HepG2 (cell line): ENCODE results near the gene FUOM. TPM values are rescaled to one million over a fixed set of nuclear protein-coding genes. Genes with fewer than 3 reads are reported as not detected.

ENCODE experiments used
- CHD4 ChIP-seq: fragments of 200-600 bp; sonication (generic); IDR thresholded peaks from 2 replicates; pipeline ENCODE4 v1.7.0; 2017; ENCODE audit warnings: mild to moderate bottlenecking, low read length, borderline replicate concordance
- FOSL1 ChIP-seq: sonication (generic); formaldehyde crosslinking; IDR thresholded peaks from 2 replicates; pipeline ENCODE4 v1.9.0; 2021; ENCODE audit warnings: missing genetic modification reagents, borderline replicate concordance
- GABPB1 ChIP-seq: IDR thresholded peaks from 2 replicates; pipeline ENCODE4 v1.6.1; 2016; ENCODE audit warnings: mild to moderate bottlenecking, missing genetic modification reagents, moderate library complexity, missing compliant biosample characterization
- HNF4A ChIP-seq: sonication (generic); formaldehyde crosslinking; IDR thresholded peaks from 2 replicates; pipeline ENCODE4 v1.4.0; 2020; ENCODE audit warnings: missing genetic modification reagents
- HOXA3 ChIP-seq: sonication (generic); formaldehyde crosslinking; IDR thresholded peaks from 2 replicates; pipeline ENCODE4 v1.5.0; 2020; ENCODE audit warnings: missing genetic modification reagents
- JARID2 ChIP-seq: sonication (generic); formaldehyde crosslinking; IDR thresholded peaks from 2 replicates; pipeline ENCODE4 v1.8.1; 2023; ENCODE audit warnings: missing genetic modification reagents, inconsistent platforms; ENCODE audit not compliant: insufficient replicate concordance
- KAT7 ChIP-seq: IDR thresholded peaks from 2 replicates; pipeline ENCODE4 v1.6.1; 2018; ENCODE audit warnings: borderline replicate concordance, missing compliant biosample characterization
- KDM2A ChIP-seq: sonication (generic); formaldehyde crosslinking; IDR thresholded peaks from 2 replicates; pipeline ENCODE4 v1.4.0; 2020; ENCODE audit warnings: low read depth, missing genetic modification reagents, borderline replicate concordance
- KDM3A ChIP-seq: IDR thresholded peaks from 2 replicates; pipeline ENCODE4 v1.6.1; 2018; ENCODE audit warnings: low read depth, missing compliant biosample characterization
- KMT2B ChIP-seq: IDR thresholded peaks from 2 replicates; pipeline ENCODE4 v1.6.1; 2016; ENCODE audit warnings: missing genetic modification reagents, missing compliant biosample characterization
- MBNL3 ChIP-seq: fragments of 250-450 bp; sonication (Bioruptor Pico); conservative IDR thresholded peaks from 2 replicates; pipeline ENCODE4 v1.8.0; 2022; ENCODE audit warnings: mild to moderate bottlenecking, inconsistent platforms
- RBM22 ChIP-seq: fragments of 200-400 bp; formaldehyde crosslinking; optimal IDR thresholded peaks from 2 replicates; pipeline ENCODE3; 2017; ENCODE audit warnings: mild to moderate bottlenecking, low read length, moderate library complexity
- SP2 ChIP-seq: sonication (generic); formaldehyde crosslinking; IDR thresholded peaks from 2 replicates; pipeline ENCODE4 v1.5.1; 2020; ENCODE audit warnings: mild to moderate bottlenecking, missing genetic modification reagents
- TCF7 ChIP-seq: sonication (generic); IDR thresholded peaks from 2 replicates; pipeline ENCODE4 v1.6.1; 2016; ENCODE audit warnings: antibody characterized with exemption, low read depth
- THAP11 ChIP-seq: IDR thresholded peaks from 2 replicates; pipeline ENCODE4 v1.6.1; 2016; ENCODE audit warnings: missing biosample characterization, missing genetic modification reagents
- ZNF136 ChIP-seq: sonication (generic); formaldehyde crosslinking; IDR thresholded peaks from 2 replicates; pipeline ENCODE4 v1.8.1; 2022; ENCODE audit warnings: low read depth, mild to moderate bottlenecking, moderate library complexity, missing genetic modification reagents
- ZNF225 ChIP-seq: sonication (generic); formaldehyde crosslinking; IDR thresholded peaks from 2 replicates; pipeline ENCODE4 v1.4.0; 2020; ENCODE audit warnings: mild to moderate bottlenecking, missing genetic modification reagents
- ZNF326 ChIP-seq: sonication (generic); formaldehyde crosslinking; IDR thresholded peaks from 2 replicates; pipeline ENCODE4 v1.4.0; 2020; ENCODE audit warnings: missing genetic modification reagents, borderline replicate concordance
- polyA plus RNA-seq, 8 experiments: library from polyadenylated mRNA; depleted of rRNA in 3 of 8; stranded (reverse) in 7 of 8; unstranded in 1 of 8; fragments of >200 nt; fragmentation: Illumina TruSeq in 4 of 8; extraction: Trizol in 4 of 8; gene quantifications; 2 replicates each; pipeline versions ENCODE4 v1.2.1 to v1.2.3, GENCODE V29; 2011 to 2016; ENCODE audit warnings: low read depth in 4 of 8, missing spikeins in 1 of 8, mixed read lengths in 1 of 8; ENCODE audit not compliant: insufficient read depth in 1 of 8
- total RNA-seq, 5 experiments: library from RNA; depleted of rRNA; stranded (reverse); fragments of >200 nt; fragmentation: Illumina TruSeq; extraction: Trizol; gene quantifications; 2 replicates each; pipeline ENCODE4 v1.2.3, GENCODE V29; 2016; ENCODE audit warnings: low read depth in 1 of 5
- TF ChIP-seq, protein P1 (sequence below): sonication (generic); formaldehyde crosslinking; IDR thresholded peaks from 2 replicates; pipeline ENCODE4 v1.5.1; 2020; ENCODE audit warnings: mild to moderate bottlenecking, missing genetic modification reagents, moderate library complexity
- TF ChIP-seq, protein P2 (sequence below): sonication (generic); formaldehyde crosslinking; IDR thresholded peaks from 2 replicates; pipeline ENCODE4 v1.5.1; 2020; ENCODE audit warnings: missing genetic modification reagents, mild to moderate bottlenecking, borderline replicate concordance
- TF ChIP-seq, protein P3 (sequence below): sonication (generic); formaldehyde crosslinking; conservative IDR thresholded peaks from 2 replicates; pipeline ENCODE4 v1.8.1; 2023; ENCODE audit warnings: missing genetic modification reagents
- TF ChIP-seq, protein P4 (sequence below): sonication (generic); formaldehyde crosslinking; IDR thresholded peaks from 2 replicates; pipeline ENCODE4 v1.4.0; 2020; ENCODE audit warnings: missing genetic modification reagents

FUOM gene
- total and polyA plus RNA-seq, 2 of the 13 experiments (the other 11 are each of a cell fraction or from before 2014, with no cell fraction given), result 27.5 to 60.4 TPM

DNA sequence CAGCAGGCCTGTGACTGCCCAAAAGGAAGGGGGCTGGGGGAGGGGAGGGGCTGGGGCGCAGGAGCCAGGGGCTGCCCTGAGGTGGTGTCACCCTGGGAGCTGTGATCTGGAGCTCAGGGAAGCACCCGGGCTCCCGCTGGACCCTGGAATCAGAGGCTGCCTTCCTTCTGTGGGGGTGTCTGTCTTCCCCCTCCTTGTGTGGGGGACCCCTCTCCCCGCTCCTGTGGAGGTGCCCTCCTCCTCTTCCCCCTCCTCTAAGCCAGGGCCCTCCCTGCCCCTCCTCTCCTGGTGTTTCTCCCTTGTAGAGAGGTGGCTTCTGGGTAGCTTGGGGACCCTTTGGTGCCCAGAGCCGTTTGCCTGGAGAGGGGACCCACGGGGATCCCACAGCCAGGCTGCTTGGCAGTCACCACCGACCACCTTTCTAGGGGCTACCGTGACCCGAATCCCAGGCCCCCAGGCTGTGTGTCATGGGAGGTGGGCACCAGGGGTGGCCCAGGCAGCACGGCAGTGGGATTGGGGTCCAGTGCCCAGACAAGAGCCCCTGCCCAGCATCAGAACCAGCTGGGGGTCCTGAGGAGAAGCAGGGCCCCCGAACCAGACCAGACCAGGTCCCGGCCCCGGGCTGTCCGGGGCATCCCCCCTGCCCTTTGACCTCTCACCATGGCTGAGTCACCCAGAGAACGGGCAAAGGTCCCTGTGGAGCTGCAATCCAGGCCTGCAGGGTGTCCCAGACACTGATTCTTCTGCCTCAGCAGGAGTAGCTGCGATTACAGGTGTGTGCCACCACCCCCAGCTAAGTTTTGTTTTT, 9.9 kb downstream of the FUOM start (continued):
- TF ChIP-seq, protein P1, sequence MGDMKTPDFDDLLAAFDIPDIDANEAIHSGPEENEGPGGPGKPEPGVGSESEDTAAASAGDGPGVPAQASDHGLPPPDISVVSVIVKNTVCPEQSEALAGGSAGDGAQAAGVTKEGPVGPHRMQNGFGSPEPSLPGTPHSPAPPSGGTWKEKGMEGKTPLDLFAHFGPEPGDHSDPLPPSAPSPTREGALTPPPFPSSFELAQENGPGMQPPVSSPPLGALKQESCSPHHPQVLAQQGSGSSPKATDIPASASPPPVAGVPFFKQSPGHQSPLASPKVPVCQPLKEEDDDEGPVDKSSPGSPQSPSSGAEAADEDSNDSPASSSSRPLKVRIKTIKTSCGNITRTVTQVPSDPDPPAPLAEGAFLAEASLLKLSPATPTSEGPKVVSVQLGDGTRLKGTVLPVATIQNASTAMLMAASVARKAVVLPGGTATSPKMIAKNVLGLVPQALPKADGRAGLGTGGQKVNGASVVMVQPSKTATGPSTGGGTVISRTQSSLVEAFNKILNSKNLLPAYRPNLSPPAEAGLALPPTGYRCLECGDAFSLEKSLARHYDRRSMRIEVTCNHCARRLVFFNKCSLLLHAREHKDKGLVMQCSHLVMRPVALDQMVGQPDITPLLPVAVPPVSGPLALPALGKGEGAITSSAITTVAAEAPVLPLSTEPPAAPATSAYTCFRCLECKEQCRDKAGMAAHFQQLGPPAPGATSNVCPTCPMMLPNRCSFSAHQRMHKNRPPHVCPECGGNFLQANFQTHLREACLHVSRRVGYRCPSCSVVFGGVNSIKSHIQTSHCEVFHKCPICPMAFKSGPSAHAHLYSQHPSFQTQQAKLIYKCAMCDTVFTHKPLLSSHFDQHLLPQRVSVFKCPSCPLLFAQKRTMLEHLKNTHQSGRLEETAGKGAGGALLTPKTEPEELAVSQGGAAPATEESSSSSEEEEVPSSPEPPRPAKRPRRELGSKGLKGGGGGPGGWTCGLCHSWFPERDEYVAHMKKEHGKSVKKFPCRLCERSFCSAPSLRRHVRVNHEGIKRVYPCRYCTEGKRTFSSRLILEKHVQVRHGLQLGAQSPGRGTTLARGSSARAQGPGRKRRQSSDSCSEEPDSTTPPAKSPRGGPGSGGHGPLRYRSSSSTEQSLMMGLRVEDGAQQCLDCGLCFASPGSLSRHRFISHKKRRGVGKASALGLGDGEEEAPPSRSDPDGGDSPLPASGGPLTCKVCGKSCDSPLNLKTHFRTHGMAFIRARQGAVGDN, result peak; percentile 81
- TF ChIP-seq KAT7, result no peak
- TF ChIP-seq, protein P2, sequence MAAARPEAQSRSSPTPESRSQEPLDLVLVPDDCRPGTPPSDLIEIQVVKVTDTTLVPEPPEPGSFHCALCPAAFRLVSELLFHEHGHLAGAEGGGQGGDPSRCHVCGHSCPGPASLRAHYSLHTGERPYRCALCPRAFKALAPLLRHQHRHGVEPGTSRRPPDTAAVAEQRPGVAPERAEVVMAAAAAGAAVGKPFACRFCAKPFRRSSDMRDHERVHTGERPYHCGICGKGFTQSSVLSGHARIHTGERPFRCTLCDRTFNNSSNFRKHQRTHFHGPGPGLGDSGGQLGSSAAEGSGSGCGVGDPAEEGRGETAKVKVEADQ (CRISPR knock-in tag), result no peak
- no peak; the same call in none of the 2 replicates for TF ChIP-seq GABPB1 (CRISPR knock-in tag)
- TF ChIP-seq, protein P3, sequence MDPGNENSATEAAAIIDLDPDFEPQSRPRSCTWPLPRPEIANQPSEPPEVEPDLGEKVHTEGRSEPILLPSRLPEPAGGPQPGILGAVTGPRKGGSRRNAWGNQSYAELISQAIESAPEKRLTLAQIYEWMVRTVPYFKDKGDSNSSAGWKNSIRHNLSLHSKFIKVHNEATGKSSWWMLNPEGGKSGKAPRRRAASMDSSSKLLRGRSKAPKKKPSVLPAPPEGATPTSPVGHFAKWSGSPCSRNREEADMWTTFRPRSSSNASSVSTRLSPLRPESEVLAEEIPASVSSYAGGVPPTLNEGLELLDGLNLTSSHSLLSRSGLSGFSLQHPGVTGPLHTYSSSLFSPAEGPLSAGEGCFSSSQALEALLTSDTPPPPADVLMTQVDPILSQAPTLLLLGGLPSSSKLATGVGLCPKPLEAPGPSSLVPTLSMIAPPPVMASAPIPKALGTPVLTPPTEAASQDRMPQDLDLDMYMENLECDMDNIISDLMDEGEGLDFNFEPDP (CRISPR knock-in tag), result no peak
- TF ChIP-seq TCF7, result no peak
- no peak for TF ChIP-seq RBM22
- TF ChIP-seq THAP11 (CRISPR knock-in tag), result 0 out of 2 replicates have a peak, but pooled peaks have one; percentile 20
- TF ChIP-seq, protein P4, sequence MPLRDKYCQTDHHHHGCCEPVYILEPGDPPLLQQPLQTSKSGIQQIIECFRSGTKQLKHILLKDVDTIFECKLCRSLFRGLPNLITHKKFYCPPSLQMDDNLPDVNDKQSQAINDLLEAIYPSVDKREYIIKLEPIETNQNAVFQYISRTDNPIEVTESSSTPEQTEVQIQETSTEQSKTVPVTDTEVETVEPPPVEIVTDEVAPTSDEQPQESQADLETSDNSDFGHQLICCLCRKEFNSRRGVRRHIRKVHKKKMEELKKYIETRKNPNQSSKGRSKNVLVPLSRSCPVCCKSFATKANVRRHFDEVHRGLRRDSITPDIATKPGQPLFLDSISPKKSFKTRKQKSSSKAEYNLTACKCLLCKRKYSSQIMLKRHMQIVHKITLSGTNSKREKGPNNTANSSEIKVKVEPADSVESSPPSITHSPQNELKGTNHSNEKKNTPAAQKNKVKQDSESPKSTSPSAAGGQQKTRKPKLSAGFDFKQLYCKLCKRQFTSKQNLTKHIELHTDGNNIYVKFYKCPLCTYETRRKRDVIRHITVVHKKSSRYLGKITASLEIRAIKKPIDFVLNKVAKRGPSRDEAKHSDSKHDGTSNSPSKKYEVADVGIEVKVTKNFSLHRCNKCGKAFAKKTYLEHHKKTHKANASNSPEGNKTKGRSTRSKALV, result no peak
- peak; percentile 69; the same call in 1 of the 2 replicates for TF ChIP-seq CHD4
- peak; percentile 40; the same call in 1 of the 2 replicates for TF ChIP-seq HOXA3
- TF ChIP-seq KDM2A (CRISPR knock-in tag), result peak; percentile 75; the same call in 1 of the 2 replicates
- no peak for TF ChIP-seq JARID2
- peak; percentile 91 for TF ChIP-seq FOSL1 (CRISPR knock-in tag)
- no peak for TF ChIP-seq MBNL3 (CRISPR knock-in tag)
- TF ChIP-seq KDM3A (CRISPR knock-in tag), result no peak
- TF ChIP-seq KMT2B (CRISPR knock-in tag), result no peak
- TF ChIP-seq ZNF225, result no peak
- TF ChIP-seq SP2 (CRISPR knock-in tag), result no peak
- peak; percentile 85 for TF ChIP-seq HNF4A (CRISPR knock-in tag)
- TF ChIP-seq ZNF136 (CRISPR knock-in tag), result 0 out of 2 replicates have a peak, but pooled peaks have one; percentile 52
- 0 out of 2 replicates have a peak, but pooled peaks have one; percentile 13 for TF ChIP-seq ZNF326
